Smooth muscle cell (in vitro differentiated cells): ENCODE measurements around the gene ODC1. TPM values are rescaled to one million over a fixed set of nuclear protein-coding genes. Genes with fewer than 3 reads are reported as not detected.

Experiments used
- DNase-seq: peaks from one replicate; lab custom pipeline; 2025; ENCODE audit not compliant: unreplicated experiment; lab: John Stamatoyannopoulos, UW
- H2AFZ ChIP-seq: fragments of 200-600 bp; sonication (generic); 2 replicates; pipeline ENCODE4 v1.6.0; 2016; ENCODE audit warnings: antibody characterized with exemption, low read depth, mild to moderate bottlenecking
- H3F3A ChIP-seq: fragments of 200-600 bp; sonication (generic); 2 replicates; pipeline ENCODE4 v1.6.0; 2017; ENCODE audit warnings: antibody characterized with exemption, low read depth
- H3K27ac ChIP-seq: fragments of 200-600 bp; sonication (generic); 2 replicates; pipeline ENCODE4 v1.5.1; 2016; ENCODE audit warnings: low read depth, mild to moderate bottlenecking
- H3K27me3 ChIP-seq: fragments of 200-600 bp; sonication (generic); 2 replicates; pipeline ENCODE4 v1.6.1; 2016; ENCODE audit warnings: low read depth, mild to moderate bottlenecking
- H3K36me3 ChIP-seq: fragments of 200-600 bp; sonication (generic); 2 replicates; pipeline ENCODE4 v1.5.1; 2016; ENCODE audit warnings: low read depth
- H3K4me1 ChIP-seq: fragments of 200-600 bp; sonication (generic); 2 replicates; pipeline ENCODE4 v1.5.1; 2016; ENCODE audit warnings: low read depth
- H3K4me2 ChIP-seq: fragments of 200-600 bp; sonication (generic); 2 replicates; pipeline ENCODE4 v1.6.0; 2016; ENCODE audit warnings: mild to moderate bottlenecking
- H3K4me3 ChIP-seq: fragments of 200-600 bp; sonication (generic); 2 replicates; pipeline ENCODE4 v1.5.1; 2016; ENCODE audit warnings: mild to moderate bottlenecking
- H3K79me2 ChIP-seq: fragments of 200-600 bp; sonication (generic); 2 replicates; pipeline ENCODE4 v1.6.0; 2016; ENCODE audit warnings: low read depth, mild to moderate bottlenecking
- H3K9ac ChIP-seq: fragments of 200-600 bp; sonication (generic); 2 replicates; pipeline ENCODE4 v1.6.0; 2016; ENCODE audit warnings: low read depth
- H3K9me3 ChIP-seq: fragments of 200-600 bp; sonication (generic); replicated peaks from 2 replicates; pipeline ENCODE4 v1.5.1; 2016; ENCODE audit warnings: low read depth
- H4K20me1 ChIP-seq: fragments of 200-600 bp; sonication (generic); 2 replicates; pipeline ENCODE4 v1.6.0; 2016; ENCODE audit warnings: low read depth
- CTCF ChIP-seq: fragments of 200-600 bp; sonication (generic); IDR thresholded peaks from 2 replicates; pipeline ENCODE4 v1.5.1; 2017; ENCODE audit warnings: borderline replicate concordance, mild to moderate bottlenecking, antibody characterized with exemption; ENCODE audit not compliant: insufficient read depth, poor library complexity, severe bottlenecking
- WGBS: methylation state at CpG from one replicate; pipeline ENCODE4 v1.1.7; 2016; ENCODE audit warnings: low lambda C conversion rate; 5-methylcytosine and 5-hydroxymethylcytosine counted together
- polyA plus RNA-seq: library from polyadenylated mRNA; unstranded; fragments of >200 nt; fragmentation: Nextera tagmentation; extraction: Ambion mirVana; gene quantifications from 2 replicates; pipeline ENCODE4 v1.2.1, GENCODE V29; 2016
- total RNA-seq: library from RNA; depleted of rRNA; stranded (reverse); fragments of >200 nt; gene quantifications from 2 replicates; pipeline ENCODE4 v1.2.3, GENCODE V29; 2014

Gene ODC1
- total and polyA plus RNA-seq, 2 experiments from 2014 or later = 22.4 to 34.7 TPM

- Histone ChIP-seq H3K9me3 (no peaks in the 10 kb centered on the region), H3K79me2 (peaks cover 9% of the 10 kb centered on the region), H3K4me2 (no peak overlapping the region), H3K4me3 (no peak overlapping the region), H2AFZ (no peak overlapping the region), H3K4me1 (peaks cover 7% of the 10 kb centered on the region), H3K27me3 (no peaks in the 10 kb centered on the region), H3K36me3 (peaks cover 9% of the 10 kb centered on the region), H3K27ac (no peak overlapping the region), H4K20me1 (peaks cover 13% of the 10 kb centered on the region), H3K9ac (no peak overlapping the region), H3F3A (no peaks in the 10 kb centered on the region)
- WGBS = 91% methylated on average over 8 of the region's 8 CpGs
- no peak for DNase-seq
- no peak for TF ChIP-seq CTCF
Observed at GRCh38 chr2:10441948-10442347, 6.2 kb downstream of the ODC1 start.

- WGBS = 98% methylated on average over 6 of the region's 6 CpGs
- Histone ChIP-seq H2AFZ (no peak overlapping the region), H3K9me3 (no peaks in the 10 kb centered on the region), H3K4me1 (no peaks in the 10 kb centered on the region), H3K27me3 (no peaks in the 10 kb centered on the region), H3K9ac (no peak overlapping the region), H4K20me1 (peaks cover 4% of the 10 kb centered on the region), H3K4me2 (no peak overlapping the region), H3F3A (no peaks in the 10 kb centered on the region), H3K36me3 (peaks cover 9% of the 10 kb centered on the region), H3K4me3 (no peak overlapping the region), H3K79me2 (no peaks in the 10 kb centered on the region), H3K27ac (no peak overlapping the region)
- DNase-seq = no peak
- TF ChIP-seq CTCF = no peak
Observed at GRCh38 chr2:10440736-10441135, 7.4 kb downstream of the ODC1 start.

- H3K9me3 ChIP-seq = no peaks in the 10 kb centered on the region
- no peak for TF ChIP-seq CTCF
- 97% methylated on average over 8 of the region's 8 CpGs for WGBS
- no peaks in the 10 kb centered on the region for H3K79me2 ChIP-seq
- no peak overlapping the region for H3K4me2 ChIP-seq
- H3K36me3 ChIP-seq = peaks cover 9% of the 10 kb centered on the region
- no peaks in the 10 kb centered on the region for H3F3A ChIP-seq
- no peak overlapping the region for H2AFZ ChIP-seq
- H3K9ac ChIP-seq = no peak overlapping the region
- H3K4me3 ChIP-seq = no peak overlapping the region
- DNase-seq = no peak
- no peaks in the 10 kb centered on the region for H3K27me3 ChIP-seq
- H4K20me1 ChIP-seq = no peaks in the 10 kb centered on the region
- H3K27ac ChIP-seq = no peak overlapping the region
- H3K4me1 ChIP-seq = no peaks in the 10 kb centered on the region
Observed at GRCh38 chr2:10439971-10440370, 8.2 kb downstream of the ODC1 start.

GRCh38 chr2:10439185-10439879 is 8.8 kb downstream of the ODC1 start:
- no peaks in the 10 kb centered on the region for H3K9me3 ChIP-seq
- TF ChIP-seq CTCF = no peak
- peaks cover 9% of the 10 kb centered on the region for H3K36me3 ChIP-seq
- no peak for DNase-seq
- H3K4me3 ChIP-seq = no peak overlapping the region
- no peaks in the 10 kb centered on the region for H3F3A ChIP-seq
- no peak overlapping the region for H3K27ac ChIP-seq
- H4K20me1 ChIP-seq = no peaks in the 10 kb centered on the region
- no peak overlapping the region for H3K9ac ChIP-seq
- WGBS = 92% methylated on average over 11 of the region's 11 CpGs
- no peak overlapping the region for H2AFZ ChIP-seq
- no peaks in the 10 kb centered on the region for H3K27me3 ChIP-seq
- no peaks in the 10 kb centered on the region for H3K79me2 ChIP-seq
- no peaks in the 10 kb centered on the region for H3K4me1 ChIP-seq
- H3K4me2 ChIP-seq = no peak overlapping the region
